HG02678 (cell line): Measurements from ENCODE around the gene OR10A5.
"Not testable (repeated sequence)": the region's sequence is repeated elsewhere in the genome, so short reads cannot be mapped to it uniquely, and the experiment has no call there.

Source experiments
- ATAC-seq: cut with Tn5 transposase; IDR thresholded peaks from one replicate; pipeline ENCODE4 v1.9.1; 2021; ENCODE audit warnings: mild to moderate bottlenecking, moderate library complexity; ENCODE audit not compliant: unreplicated experiment

The OR10A5 gene, protein sequence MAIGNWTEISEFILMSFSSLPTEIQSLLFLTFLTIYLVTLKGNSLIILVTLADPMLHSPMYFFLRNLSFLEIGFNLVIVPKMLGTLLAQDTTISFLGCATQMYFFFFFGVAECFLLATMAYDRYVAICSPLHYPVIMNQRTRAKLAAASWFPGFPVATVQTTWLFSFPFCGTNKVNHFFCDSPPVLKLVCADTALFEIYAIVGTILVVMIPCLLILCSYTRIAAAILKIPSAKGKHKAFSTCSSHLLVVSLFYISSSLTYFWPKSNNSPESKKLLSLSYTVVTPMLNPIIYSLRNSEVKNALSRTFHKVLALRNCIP

DNA sequence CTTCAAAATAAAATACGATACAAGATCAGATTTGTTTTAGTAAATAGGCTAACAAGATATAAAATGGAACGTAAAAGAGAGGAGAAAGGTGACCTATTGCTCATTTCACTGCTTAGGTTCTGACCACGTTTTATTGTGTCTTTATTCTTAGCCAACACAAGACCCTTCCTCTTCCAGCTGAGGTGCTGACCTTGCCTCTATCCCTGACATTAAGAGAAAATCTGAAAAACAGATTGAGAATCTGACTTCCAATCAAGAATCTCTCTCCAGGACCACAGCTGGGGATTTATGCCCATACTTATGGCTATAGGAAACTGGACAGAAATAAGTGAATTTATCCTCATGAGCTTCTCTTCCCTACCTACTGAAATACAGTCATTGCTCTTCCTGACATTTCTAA lies at the start of gene OR10A5:
Gene OR10A5 (plus strand): TSS at position 301 of the 400 bp plus-strand sequence. CDS start 0 bp downstream, at position 301.
- no peak for ATAC-seq

DNA sequence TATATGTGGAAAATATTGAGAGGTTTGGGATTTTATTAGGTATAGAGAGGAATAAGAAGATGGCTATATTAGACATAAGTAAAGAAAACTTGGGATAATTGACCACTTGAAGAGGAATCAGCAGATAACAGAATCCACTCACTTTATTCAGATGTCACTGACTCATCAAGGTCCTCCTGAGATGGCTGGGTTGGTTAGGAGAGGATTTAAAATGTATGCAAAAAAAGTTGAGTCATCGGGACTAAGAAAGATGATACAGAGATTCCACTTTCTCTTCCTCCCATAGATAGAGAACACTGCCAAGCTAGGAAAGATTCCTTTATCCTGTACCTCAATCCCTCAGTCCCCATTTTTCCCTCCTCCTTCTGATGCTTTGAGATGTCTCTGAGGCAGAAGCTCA lies 46.1 kb upstream of the OR10A5 start, which contains the start of gene OR6A2:
Gene OR6A2 (minus strand): TSS at position 288 of the 400 bp plus-strand sequence. CDS start 3,981 bp downstream, outside the sequence.
- ATAC-seq, result no peak

DNA sequence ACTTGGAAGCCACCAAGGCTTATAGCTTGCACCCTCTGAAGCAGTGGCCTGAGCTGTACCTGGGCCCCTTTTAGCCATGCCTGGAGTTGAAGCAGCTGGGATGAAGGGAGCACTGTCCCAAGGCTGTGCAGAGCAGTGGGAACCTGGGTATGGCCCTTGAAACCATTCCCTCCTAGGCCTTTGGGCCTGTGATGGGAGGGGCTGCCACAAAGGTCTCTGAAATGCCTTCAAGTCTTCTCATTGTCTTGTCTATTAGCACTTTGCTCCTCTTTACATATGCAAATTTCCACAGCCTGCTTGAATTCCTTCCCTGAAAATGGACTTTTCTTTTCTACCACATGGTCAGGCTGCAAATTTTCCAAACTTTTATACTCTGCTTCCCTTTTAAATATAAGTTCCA lies 44.4 kb upstream of the OR10A5 start:
- not testable (repeated sequence) for ATAC-seq

DNA sequence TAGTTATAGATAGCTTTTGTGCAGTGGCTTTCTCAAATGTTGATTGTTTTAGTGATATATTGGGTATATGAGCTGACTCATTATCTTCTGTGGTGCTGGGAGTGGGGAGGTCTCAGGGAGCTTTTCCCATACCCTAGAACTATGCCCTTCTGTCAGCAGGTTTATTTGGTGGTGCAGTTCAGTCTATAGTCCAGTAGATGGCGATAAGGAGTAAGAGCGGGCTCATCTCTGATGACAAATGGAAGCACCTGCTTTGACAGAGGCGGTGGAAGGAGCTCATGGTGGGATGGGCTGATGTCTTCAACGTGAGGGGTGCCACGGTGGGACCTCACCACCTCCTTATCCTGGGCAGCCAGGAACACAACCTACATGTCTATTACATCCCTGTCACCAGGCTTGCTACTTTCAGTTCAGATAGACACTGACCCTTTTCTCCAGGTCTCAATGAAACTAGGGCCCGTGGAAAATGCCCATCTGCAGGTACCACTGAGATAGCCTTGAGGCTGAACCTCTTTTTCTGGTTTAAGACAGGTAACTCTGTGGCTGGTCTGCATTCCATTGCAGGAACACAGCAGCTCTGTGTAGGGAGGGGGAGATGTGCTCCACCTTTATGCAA lies 33.0 kb upstream of the OR10A5 start:
- peak; percentile 92 for ATAC-seq

DNA sequence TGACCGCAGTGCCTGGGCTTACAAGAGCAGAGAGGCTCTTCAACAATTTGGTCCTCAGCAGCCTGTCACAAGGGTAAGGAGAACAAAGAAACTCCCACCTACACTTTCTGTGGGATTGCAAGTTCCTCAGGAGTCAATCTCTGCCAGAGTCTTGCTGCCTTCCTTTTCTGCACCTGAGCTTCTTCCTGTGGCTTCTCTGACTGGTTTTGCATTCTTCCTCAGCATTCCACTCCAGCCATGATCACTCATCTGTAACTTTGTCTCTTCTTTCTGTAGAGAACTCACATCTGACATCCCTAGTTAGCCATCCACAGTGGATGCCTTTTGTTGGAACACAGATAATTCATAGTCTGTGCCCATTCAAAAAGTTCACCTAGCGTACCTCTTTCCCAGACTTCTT lies 31.8 kb upstream of the OR10A5 start:
- ATAC-seq, result no peak

DNA sequence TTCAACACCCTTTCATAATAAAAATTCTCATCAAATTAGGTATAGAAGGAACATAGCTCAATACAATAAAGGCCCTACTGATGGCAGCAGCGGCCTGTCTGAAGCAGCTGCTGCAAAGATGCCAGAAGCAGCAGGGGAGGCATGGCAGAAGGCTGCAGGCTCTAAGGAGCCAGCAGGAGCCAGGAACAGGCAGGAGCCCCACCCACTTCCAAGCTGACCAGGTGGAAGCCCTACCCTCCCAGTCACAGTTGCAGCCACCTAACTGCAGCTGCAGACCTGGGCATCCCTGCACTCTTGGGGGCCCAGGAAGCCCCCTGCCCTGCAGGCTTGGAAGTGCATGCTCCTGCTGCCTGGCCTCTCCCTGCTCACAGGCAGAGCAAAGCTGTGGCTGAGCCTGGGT lies 27.8 kb upstream of the OR10A5 start:
- ATAC-seq, result no peak

DNA sequence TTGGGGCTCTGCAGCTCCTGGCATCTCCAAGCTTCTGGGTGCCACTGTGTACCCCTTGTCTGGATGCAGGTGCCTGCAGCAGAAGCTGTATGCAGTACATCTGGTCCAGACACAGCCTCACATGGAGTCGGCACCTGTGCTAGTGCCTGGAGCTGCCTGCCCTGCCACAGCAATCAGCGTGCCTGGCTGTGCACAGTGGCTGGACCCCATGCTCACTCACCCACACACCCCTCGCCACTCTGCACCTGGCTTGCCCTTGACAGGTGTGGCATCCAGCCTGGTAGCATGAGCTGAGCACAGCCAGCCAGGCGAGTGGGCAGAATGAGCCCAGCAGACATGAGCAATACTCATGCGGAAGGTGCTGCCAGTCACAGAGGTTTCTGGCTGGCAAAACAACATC lies 26.5 kb upstream of the OR10A5 start:
- ATAC-seq, result no peak

DNA sequence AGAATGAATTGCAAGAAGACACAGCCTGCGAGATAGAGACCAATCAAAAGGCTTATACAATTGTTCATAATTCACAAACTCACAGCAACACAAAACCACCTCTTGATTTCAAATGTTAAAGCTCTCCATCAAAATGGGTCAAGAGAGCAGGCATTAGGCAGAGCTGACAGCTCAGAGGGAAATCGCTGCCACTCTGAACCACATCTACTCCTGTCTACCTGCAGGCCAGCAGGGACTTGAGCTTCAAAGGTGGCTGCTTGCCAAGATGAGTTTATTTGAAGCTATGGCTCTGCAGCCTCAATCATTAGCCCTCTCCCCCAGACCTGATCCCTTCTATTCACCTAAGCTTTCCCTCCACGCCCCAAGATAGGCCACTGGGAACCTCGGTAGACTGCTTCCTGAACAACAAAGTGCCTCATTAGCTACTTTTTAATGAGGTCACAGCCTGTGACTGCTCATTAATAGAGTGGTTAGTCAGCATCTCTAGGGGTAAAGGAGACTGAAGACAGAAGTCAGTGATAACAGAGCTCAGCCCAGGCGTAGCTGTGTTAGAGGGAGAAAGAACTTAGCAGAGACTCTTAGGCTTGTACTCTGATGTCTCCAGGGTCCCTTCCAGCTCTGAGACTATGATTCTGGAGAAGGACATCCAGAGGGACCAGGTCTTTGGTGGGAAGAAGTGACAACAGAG lies 21.2 kb upstream of the OR10A5 start:
- ATAC-seq, result no peak

DNA sequence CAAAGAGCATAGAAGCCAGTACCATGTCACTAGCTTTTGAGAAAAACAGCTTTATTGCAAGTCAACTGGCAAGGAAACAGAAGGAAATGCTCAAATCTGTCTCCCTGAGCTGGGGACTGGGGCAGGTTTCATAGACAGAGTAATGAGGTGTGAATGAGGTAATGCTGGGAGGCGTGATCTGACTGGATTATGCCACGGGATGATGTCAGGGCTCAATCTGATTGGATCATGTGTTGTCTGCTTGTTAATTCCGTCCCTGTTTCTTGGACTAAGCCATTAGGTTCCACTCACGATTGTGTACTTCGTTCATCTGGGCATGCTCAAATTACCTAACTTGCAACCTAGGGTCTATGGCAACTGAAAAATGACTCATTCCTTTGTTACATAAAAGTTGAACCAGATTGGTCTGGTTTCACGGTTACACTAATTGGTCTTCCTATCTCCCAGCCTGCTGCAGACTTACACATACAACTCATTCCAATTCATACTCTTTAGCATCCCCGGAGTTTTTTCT lies 20.2 kb upstream of the OR10A5 start:
- ATAC-seq, result no peak

DNA sequence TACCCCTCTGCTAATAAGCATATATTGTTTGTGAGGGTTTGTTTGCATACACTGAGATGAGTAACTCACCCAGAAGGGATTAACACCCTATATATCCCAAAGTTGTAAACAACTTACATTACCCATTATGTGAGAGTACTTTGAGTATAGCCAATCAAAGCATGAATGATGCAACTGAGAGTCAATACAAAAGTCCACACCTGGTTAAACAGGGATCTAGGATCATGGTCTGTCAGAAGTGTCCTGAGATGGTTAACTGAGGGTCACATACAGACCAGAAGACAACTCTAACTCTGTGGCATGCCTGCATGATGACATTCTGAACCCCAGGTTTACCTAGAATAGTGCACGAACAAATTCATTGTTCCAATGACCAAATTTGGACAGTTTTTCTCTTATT lies 17.4 kb upstream of the OR10A5 start:
- ATAC-seq, result no peak

DNA sequence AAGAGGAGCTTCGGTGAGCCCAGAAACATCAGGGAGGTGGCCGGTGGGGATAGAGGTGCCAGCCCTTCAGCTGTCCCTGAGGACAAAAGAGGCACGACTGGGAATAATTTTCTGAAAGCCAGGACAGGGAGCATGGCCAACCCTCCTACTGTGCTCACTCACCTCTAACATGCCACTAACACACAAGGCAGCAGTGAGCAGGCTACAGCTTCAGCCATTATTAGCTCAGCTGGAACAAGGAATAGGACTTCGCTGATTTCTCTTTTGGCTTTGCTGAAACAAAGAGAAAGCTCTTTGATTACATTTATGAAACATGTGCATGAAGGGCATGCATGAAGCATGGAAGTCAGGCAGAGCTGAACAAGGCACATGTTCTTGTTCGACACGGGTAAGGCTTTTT lies 12.1 kb upstream of the OR10A5 start:
- ATAC-seq, result no peak

DNA sequence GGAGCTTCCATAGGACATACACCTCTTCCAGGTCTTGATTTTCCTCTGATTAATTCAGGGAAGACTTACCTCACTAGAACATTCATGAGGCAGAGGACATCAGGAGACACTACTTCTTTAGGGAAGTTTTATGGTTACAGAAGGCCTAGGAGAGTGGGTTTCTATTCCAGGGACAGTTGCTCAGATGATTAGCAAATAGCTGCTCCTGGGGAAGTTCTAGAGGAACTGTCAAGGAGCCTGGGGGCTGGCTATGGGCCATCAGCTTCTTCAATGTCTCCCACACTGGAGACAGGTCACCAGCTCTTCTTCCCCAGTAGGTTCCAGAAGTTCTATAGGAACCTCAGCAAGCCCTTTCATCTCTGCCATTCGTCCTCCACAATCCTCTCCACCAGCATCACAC lies 11.5 kb upstream of the OR10A5 start:
- ATAC-seq, result no peak

DNA sequence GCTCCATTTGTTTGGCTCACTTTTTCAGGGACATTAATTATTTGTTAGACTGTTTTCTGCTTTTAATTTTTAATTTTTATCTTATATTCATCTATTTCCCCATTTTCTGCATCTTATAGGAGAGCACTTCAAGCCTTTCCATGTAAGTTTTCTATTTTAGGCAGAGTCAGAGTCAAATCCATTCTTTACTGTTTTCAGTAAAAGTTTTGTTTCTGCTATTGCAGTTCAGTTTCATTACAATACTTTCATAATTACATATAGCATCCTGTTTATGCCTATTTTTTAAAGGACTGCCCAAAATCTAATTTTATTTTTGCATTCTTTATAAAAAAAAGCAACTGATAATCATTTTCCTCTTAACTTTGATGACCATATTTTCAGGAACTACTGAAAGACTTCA lies 3.8 kb upstream of the OR10A5 start:
- no peak for ATAC-seq

DNA sequence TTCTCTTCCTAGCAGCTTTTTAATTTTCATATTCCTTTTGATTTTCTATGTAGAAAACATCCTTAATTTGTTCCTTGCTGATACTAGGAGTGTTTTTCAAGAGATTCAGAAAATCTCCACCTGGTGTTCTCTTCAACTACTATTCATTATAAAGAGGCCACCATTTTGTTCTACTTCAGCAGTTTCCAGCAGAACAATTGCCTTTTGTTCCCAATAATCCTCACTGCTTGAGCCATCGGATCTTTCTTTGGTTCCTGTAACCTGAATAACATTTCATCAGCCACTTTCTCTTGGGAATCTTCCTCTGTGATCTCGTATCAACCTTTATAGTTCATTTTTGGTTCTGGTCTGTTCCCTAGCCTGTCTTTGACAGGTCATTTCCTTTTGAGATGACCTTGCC lies 1.8 kb upstream of the OR10A5 start:
- ATAC-seq, result no peak

DNA sequence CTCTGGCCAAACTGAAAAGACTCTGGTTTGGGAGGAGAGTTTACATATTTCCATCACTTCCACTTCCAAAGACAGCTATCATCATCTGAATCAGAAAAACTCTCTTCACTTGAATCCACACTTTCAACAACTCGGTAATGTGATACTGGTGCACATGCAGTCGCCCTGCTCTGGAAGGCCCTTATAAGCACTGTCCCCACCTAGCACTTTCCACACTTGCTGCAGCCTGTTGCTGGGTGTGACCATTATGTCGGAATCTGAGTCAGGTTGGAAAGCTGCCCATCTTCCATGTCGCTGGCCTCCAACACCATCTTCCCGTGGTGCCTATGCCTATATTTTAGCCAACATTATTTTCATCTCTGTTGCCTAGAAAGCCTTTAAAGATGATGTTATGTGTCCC lies 1.1 kb upstream of the OR10A5 start:
- no peak for ATAC-seq

DNA sequence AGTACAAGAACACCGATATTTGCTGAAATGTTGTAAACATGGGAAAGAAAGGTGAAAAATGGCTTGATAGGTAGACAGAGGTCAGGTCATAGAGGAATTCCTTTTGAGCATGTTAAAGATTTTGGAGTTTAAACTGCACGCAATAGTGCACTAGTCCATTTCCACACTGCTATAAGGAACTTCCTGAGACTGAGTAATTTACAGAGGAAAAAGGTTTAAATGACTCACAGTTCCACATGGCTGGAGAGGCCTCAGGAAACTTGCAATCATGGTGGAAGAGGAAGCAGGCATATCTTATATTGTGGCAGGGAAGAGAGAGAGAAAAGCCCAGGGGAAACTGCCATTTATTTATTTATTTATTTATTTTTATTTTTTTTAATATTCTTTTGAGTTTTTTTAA lies 5.0 kb downstream of the OR10A5 start:
- ATAC-seq, result no peak

DNA sequence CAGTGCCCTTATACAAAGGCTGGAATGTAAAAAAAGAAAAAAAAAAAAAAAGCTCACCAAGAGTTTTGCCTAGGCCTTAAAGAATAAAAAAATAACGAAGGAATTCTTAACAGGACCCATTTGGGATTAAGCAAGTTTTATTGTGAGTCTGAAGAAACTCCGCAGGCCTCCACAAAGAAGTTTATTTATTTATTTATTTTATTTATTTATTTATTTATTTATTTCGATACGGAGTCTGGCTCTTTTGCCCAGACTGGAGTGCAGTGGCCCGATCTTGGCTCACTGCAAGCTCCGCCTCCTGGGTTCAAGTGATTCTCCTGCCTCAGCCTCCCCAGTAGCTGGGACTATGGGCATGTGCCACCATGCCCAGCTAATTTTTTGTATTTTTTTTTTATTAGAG lies 9.3 kb downstream of the OR10A5 start:
- ATAC-seq, result not testable (repeated sequence)

DNA sequence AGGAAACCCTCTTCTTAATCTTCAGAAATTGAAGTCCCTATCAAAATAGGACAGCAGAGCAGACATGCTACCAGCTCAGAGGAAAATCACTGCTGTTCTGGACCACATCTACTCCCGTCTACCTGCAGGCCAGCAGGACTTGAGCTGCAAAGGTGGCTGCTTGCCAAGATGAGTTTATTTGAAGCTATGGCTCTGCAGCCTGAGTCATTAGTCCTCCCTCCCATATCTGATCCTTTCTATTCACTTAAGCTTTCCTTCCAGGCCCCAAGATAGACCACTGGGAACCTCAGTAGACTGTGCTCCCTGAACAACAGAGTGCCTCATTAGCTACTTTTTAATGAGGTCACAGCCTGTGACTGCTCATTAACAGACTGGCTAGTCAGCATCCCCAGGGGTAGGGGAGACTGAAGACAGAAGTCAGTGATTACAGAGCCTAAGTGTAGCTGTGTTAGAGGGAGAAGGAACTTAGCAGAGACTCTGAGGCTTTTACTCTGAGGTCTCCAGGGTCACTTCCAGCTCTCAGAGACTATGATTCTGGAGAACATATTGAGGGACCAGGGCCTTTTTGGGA lies 10.6 kb downstream of the OR10A5 start:
- ATAC-seq, result no peak

DNA sequence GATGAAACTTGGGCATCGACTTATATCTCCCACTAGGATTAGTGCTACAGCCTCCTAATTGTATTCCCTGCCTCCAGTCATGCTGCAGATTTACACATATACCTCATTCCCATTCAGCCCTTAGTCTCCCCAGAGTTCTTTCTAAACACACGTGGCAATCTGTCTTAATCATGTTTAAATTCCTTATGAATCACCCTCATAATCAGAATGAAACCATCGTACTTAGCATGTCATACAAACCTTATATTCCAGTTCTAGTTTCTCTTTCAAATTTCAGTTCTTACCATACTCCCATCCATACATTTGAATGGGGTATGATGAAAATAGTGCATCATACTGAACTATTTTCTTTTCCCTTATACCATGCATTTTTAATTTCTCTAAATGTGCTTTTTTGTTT lies 11.4 kb downstream of the OR10A5 start:
- ATAC-seq, result peak; percentile 71

DNA sequence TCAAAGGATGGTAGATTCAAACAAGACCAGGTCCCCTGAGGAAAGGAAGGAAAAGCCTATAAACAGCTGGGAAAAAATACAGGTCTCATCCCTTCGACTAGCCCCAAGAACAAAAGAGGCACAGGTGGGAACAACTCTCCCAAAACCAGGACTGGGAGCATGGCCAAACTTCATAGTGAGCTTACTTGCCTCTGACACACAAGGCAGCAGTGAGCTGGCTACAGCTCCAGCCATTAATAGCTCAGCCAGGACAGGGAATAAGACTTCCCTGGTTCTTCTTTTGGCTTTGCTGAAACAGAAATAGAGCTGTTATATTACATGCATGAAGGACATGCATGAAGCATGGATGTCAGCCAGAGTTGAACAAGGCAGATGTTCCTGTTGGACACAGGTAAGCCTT lies 17.5 kb downstream of the OR10A5 start, which contains the start of gene OR10A2:
Gene OR10A2 (plus strand): TSS at position 97 of the 400 bp plus-strand sequence. CDS start 6,698 bp downstream, outside the sequence.
- no peak for ATAC-seq

DNA sequence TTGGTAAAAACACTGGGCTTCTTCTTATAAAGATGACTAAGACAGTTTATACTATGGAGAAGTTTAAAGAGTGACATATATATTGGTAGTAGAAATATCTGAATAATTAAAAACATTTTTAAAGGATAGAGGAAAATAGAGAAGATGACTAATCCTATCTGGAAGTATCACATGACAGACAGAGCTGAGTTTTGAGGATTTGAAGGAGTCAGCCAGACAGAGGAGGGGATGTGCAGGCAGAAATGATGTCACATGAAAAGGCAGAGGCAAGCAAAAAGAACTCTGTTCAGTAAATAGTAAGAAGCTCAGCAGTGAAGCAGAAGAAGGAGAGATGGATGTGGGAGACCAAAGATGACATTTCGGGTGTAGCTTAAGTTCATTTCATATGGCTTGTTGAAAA lies 19.0 kb downstream of the OR10A5 start:
- no peak for ATAC-seq
